ENCODE data around the gene CREBBP. TPM values are rescaled to one million over a fixed set of nuclear protein-coding genes. Genes with fewer than 3 reads are reported as not detected.

The CREBBP gene
- total RNA-seq, 1 experiment from 2014 or later, result 79.1 TPM

GRCh38 chr16:3754772-3755171 is 125.7 kb downstream of the CREBBP start:
- Histone ChIP-seq H3K27me3 (ENCODE audit: insufficient read depth, low read length) (no peaks in the 10 kb centered on the region), H3K4me2 (ENCODE audit: insufficient read depth, insufficient read length, low read length) (no peak overlapping the region), H2AK5ac (ENCODE audit: insufficient read length, low read length) (no peak overlapping the region), H4K5ac (ENCODE audit: insufficient read length, low read depth, low read length) (no peak overlapping the region), H3K27ac (ENCODE audit: insufficient read length, low read depth, low read length) (no peak overlapping the region), H3K23me2 (ENCODE audit: insufficient read length, low read depth, low read length, poor library complexity, severe bottlenecking) (no peaks in the 10 kb centered on the region), H3K4me1 (ENCODE audit: insufficient read depth, low read length) (no peaks in the 10 kb centered on the region), H4K8ac (replicated peaks; ENCODE audit: insufficient read length, low read depth, low read length) (no peak overlapping the region), H3K9ac (ENCODE audit: extremely low read depth, insufficient read length, low read length) (no peak overlapping the region), H2BK20ac (ENCODE audit: low read depth, low read length, poor library complexity, severe bottlenecking) (no peak overlapping the region), H3K79me2 (ENCODE audit: insufficient read depth, low read length) (no peaks in the 10 kb centered on the region), H3K18ac (ENCODE audit: insufficient read length, low read depth, low read length) (no peak overlapping the region), H3K56ac (ENCODE audit: insufficient read length, low read depth, low read length) (no peak overlapping the region), H3K9me3 (ENCODE audit: control insufficient read depth, low read depth, low read length) (no peaks in the 10 kb centered on the region), H3K23ac (ENCODE audit: insufficient read length, low read depth, low read length) (no peak overlapping the region), H3K14ac (ENCODE audit: insufficient read depth, low read length) (no peak overlapping the region), H2BK5ac (ENCODE audit: insufficient read length, low read length) (no peak overlapping the region), H3K4ac (ENCODE audit: low read depth, low read length) (no peak overlapping the region), H2BK12ac (ENCODE audit: insufficient read length, low read depth, low read length) (no peak overlapping the region), H3T11ph (ENCODE audit: low read length) (no peak overlapping the region), H3K79me1 (ENCODE audit: insufficient read depth, low read depth, low read length, poor library complexity, severe bottlenecking) (peaks cover 2% of the 10 kb centered on the region), H2BK120ac (ENCODE audit: low read depth, low read length, poor library complexity, severe bottlenecking) (no peak overlapping the region), H2BK15ac (ENCODE audit: low read depth, low read length) (no peak overlapping the region), H2AFZ (ENCODE audit: low read length) (no peak overlapping the region), H4K20me1 (ENCODE audit: control insufficient read depth, insufficient read depth, insufficient read length) (no peaks in the 10 kb centered on the region), H4K91ac (ENCODE audit: insufficient read length, low read depth, low read length) (no peak overlapping the region)
- H3K27me3 Mint-ChIP-seq (ENCODE audit: low read depth), result no peaks in the 10 kb centered on the region
- no CpG with 5 or more reads among the region's 5 CpGs for WGBS (ENCODE audit: extremely low coverage, insufficient read length, low lambda C conversion rate)
- H3K4me1 Mint-ChIP-seq, result no peaks in the 10 kb centered on the region
- no peak for DNase-seq
- no peak overlapping the region for H3K27ac Mint-ChIP-seq
- TF ChIP-seq CTCF (conservative IDR thresholded peaks at IDR 0.05), result no peak
- H3K4me3 Mint-ChIP-seq, result no peak overlapping the region
- peaks cover 20 to 68% (median 46%) of the 10 kb centered on the region in 3 experiments; a peak in 6 of 7 replicates for H3K36me3 Mint-ChIP-seq (ENCODE audit: insufficient read depth in 1 of 3, low read depth in 3 of 3)
- H3K9me3 Mint-ChIP-seq, result no peaks in the 10 kb centered on the region

All from H9 (cell line).